Nephron progenitor cell (in vitro differentiated cells): Measurements from ENCODE around the gene RIMBP2.

Experiments
- DNase-seq: peaks from one replicate; pipeline ENCODE4 v3.0.0; 2021
- H3K27ac Mint-ChIP-seq: 2 replicates; pipeline ENCODE4 v1.8.0; 2021; ENCODE audit warnings: mild to moderate bottlenecking, moderate library complexity, mixed read lengths
- H3K27me3 Mint-ChIP-seq: 2 replicates; pipeline ENCODE4 v1.8.0; 2021; ENCODE audit warnings: mild to moderate bottlenecking, low read depth, mixed read lengths; ENCODE audit not compliant: poor library complexity
- H3K36me3 Mint-ChIP-seq: 2 replicates; pipeline ENCODE4 v1.8.0; 2021; ENCODE audit warnings: low read depth, mixed read lengths
- H3K4me1 Mint-ChIP-seq: 2 replicates; pipeline ENCODE4 v1.8.0; 2021; ENCODE audit warnings: mixed read lengths
- H3K4me3 Mint-ChIP-seq: 2 replicates; pipeline ENCODE4 v1.8.0; 2021; ENCODE audit warnings: mild to moderate bottlenecking, moderate library complexity, mixed read lengths
- H3K9me3 Mint-ChIP-seq: 2 replicates; pipeline ENCODE4 v1.8.0; 2021; ENCODE audit warnings: mild to moderate bottlenecking, moderate library complexity, mixed read lengths
- TF ChIP-seq, protein P1 (sequence below): fragments of 200-600 bp; sonication (generic); IDR thresholded peaks from 2 replicates; pipeline ENCODE4 v1.5.0; 2021; ENCODE audit warnings: antibody characterized with exemption

The RIMBP2 gene

DNA sequence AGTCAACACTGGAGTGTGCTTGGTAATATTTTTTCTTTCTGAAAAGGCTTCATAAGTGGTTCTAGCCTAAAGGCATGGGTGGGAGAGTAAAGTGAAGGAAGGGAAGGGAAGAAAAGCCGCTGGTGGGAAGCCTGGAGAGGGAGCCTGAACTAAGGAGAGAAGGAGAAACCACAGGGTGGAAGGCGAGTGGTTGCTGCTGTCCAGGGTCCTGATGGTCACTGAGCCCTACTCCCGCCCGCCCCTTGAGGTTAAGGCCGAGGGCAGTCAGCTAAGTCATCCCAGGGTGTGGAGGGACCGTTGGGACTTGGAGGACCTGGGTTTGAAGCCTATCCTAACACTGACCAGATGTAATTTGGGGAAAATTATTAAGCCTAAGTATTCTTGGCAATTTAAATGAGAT is 189.3 kb downstream of the RIMBP2 start:
- Mint-ChIP-seq H3K36me3 (no peaks in the 10 kb centered on the region), H3K4me1 (no peaks in the 10 kb centered on the region), H3K27ac (no peak overlapping the region), H3K9me3 (no peaks in the 10 kb centered on the region), H3K4me3 (no peak overlapping the region), H3K27me3 (peaks cover 38% of the 10 kb centered on the region)
- TF ChIP-seq, protein P1, sequence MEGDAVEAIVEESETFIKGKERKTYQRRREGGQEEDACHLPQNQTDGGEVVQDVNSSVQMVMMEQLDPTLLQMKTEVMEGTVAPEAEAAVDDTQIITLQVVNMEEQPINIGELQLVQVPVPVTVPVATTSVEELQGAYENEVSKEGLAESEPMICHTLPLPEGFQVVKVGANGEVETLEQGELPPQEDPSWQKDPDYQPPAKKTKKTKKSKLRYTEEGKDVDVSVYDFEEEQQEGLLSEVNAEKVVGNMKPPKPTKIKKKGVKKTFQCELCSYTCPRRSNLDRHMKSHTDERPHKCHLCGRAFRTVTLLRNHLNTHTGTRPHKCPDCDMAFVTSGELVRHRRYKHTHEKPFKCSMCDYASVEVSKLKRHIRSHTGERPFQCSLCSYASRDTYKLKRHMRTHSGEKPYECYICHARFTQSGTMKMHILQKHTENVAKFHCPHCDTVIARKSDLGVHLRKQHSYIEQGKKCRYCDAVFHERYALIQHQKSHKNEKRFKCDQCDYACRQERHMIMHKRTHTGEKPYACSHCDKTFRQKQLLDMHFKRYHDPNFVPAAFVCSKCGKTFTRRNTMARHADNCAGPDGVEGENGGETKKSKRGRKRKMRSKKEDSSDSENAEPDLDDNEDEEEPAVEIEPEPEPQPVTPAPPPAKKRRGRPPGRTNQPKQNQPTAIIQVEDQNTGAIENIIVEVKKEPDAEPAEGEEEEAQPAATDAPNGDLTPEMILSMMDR, result no peak
- DNase-seq, result peak; percentile 90

DNA sequence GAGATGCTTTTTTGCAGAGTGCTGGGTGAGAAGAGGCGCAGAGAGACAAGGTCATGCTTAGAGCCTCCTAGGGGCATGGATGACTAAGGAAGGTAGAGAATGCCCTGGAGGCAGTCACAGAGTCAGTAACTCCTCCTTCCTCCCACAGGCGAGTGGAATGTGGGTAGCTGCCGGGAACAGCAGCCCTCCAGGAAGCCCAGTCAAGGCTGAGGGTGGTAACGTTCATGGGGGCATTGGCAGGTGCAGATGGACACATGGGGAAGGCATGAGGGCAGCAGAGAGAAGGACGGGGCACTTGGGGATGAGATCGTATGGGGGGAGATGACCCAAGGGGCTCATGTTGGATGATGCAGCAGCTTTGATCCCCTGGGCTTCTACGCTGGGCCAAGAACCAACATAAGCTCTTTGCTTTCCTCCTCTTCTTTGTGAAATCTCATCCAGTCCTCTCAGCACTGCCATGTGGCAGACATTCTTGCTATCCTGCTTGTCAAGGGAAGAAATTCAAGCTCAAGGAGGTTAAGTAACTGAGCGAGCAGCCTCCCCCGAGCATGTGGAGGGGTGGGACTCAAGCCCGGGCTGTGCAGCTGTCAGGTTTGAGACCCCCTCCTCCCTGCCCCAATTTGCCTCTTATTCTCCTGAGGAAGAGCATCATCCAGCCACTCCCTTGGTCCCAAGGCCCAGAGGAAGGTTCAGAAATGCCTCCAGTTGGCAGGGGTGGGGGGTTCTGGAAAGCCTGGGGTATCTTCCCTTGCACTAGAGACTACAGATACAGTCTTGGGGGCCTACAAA is 190.5 kb downstream of the RIMBP2 start:
- H3K27ac Mint-ChIP-seq, result no peak overlapping the region
- H3K9me3 Mint-ChIP-seq, result no peaks in the 10 kb centered on the region
- no peak for DNase-seq
- TF ChIP-seq, protein P1, result no peak
- no peaks in the 10 kb centered on the region for H3K36me3 Mint-ChIP-seq
- H3K4me3 Mint-ChIP-seq, result no peak overlapping the region
- no peaks in the 10 kb centered on the region for H3K4me1 Mint-ChIP-seq
- H3K27me3 Mint-ChIP-seq, result peaks cover 41% of the 10 kb centered on the region

- Mint-ChIP-seq H3K27ac (no peak overlapping the region), H3K9me3 (no peaks in the 10 kb centered on the region), H3K4me3 (no peak overlapping the region), H3K4me1 (no peaks in the 10 kb centered on the region), H3K36me3 (no peaks in the 10 kb centered on the region), H3K27me3 (peaks cover 35% of the 10 kb centered on the region)
- no peak for DNase-seq
- TF ChIP-seq, protein P1, result no peak
These were observed 191.3 kb downstream of the RIMBP2 start for GRCh38 chr12:130524759-130525158.

DNA sequence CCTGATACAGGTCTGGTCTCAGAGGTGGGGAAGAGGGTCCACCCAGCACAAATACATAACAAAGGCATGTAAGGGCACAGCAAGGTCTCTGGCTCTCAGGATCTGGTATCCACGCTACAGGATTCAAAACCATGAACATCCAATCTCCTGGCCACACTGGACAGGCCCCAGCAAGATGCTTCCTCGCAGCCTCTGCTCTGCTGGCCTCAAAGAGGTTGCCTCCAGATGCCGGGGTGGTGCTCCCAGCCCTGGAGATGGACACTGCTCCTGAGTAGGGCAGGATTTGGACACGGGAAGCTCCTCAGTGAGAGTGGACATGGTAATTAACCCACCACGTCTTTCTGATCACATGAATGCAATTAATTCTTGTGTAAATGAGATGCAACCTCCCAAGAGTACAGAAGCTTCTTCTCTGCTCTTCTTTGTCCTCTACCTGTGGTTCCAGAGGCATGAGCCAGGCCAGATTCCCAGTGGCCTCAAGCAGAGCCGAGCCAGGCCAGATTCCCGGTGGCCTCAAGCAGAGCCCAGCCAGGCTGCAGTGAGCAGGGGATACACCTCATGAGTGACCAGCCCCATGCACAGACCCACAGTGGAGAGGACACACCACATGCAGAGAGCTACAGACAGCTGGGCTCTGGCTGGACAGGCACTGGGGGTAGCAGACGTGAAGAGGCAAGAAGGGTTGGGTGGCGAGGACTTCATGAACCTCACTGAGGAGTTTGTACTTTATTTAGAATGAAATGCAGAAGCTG is 192.1 kb downstream of the RIMBP2 start:
- TF ChIP-seq, protein P1, result no peak
- H3K4me3 Mint-ChIP-seq, result no peak overlapping the region
- no peak overlapping the region for H3K27ac Mint-ChIP-seq

GRCh38 chr12:130523208-130523607 is 192.9 kb downstream of the RIMBP2 start:
- Mint-ChIP-seq H3K27me3 (peaks cover 37% of the 10 kb centered on the region), H3K4me3 (no peak overlapping the region), H3K4me1 (no peaks in the 10 kb centered on the region), H3K27ac (no peak overlapping the region), H3K9me3 (no peaks in the 10 kb centered on the region), H3K36me3 (no peaks in the 10 kb centered on the region)
- TF ChIP-seq, protein P1, result no peak
- no peak for DNase-seq

More for the DNA sequence above, 192.1 kb downstream of the RIMBP2 start:
- Mint-ChIP-seq H3K9me3 (no peaks in the 10 kb centered on the region), H3K36me3 (no peaks in the 10 kb centered on the region), H3K4me1 (no peaks in the 10 kb centered on the region), H3K27me3 (peaks cover 37% of the 10 kb centered on the region)
- no peak for DNase-seq
